GM19023 (cell line): ENCODE data around the gene ANLN.
"Not testable (repeated sequence)": the region's sequence is repeated elsewhere in the genome, so short reads cannot be mapped to it uniquely, and the experiment has no call there.

Experiments
- ATAC-seq: cut with Tn5 transposase; IDR thresholded peaks from one replicate; pipeline ENCODE4 v1.9.1; 2021; ENCODE audit warnings: mild to moderate bottlenecking, moderate library complexity; ENCODE audit not compliant: unreplicated experiment

The ANLN gene

GRCh38 chr7:36497176-36497575 lies 107.5 kb downstream of the ANLN start:
- ATAC-seq = not testable (repeated sequence)

DNA sequence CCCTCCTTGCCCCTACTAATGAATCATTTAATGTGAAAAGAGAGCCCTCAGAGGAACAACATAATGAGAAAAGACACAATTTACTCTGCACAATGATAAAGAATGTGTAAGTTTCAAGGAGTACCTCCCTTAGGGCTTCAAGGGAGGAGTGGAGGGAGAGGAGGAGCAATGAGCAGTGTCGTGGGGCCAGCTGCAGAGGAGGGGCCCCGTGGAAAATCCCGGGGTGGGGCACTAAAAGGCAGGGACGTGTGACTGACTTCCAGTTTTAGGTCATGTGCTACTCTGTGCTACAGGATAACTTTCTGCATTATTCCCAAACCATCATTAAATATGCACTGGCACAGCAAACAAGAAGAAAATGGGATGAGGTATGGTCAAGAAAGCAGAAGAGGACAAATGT lies 108.1 kb downstream of the ANLN start:
- ATAC-seq = no peak
